ENCODE results near the gene MRPL28.

Gene MRPL28

GRCh38 chr16:404971-405486 lies 34.7 kb upstream of the MRPL28 start:
- H4K20me1 ChIP-seq: peaks cover 0 to 6% (median 2%) of the 10 kb centered on the region in 11 experiments; a peak in 3 of 22 replicates
- TF ChIP-seq Cebpa-rat (IDR thresholded peaks at IDR 0.05): no peak

GRCh38 chr16:401468-402348 lies 31.4 kb upstream of the MRPL28 start, which contains the start of gene DECR2:
Gene DECR2, plus strand, starts transcription at chr16:401885. Its CDS starts 79 bp downstream, at chr16:401964.
- Histone ChIP-seq H3K4me3 (peak within 1 kb of the TSS; percentile 73 to 96 (median 86)), H3K27me3 (no peaks in the 10 kb centered on the region), H3K27ac (peak within 1 kb of the TSS; percentile 74 to 92 (median 86)), H3K36me3 (peaks cover 9 to 22% (median 17%) of the 10 kb centered on the region in 11 experiments; a peak in 19 of 22 replicates), H4K20me1 (peaks cover 5 to 28% (median 24%) of the 10 kb centered on the region in 11 experiments; a peak in 17 of 22 replicates), H3K9ac (peak within 1 kb of the TSS; percentile 81 to 95 (median 88)), H3K4me2 (peak within 1 kb of the TSS; percentile 78 to 97 (median 92)), H3K4me1 (peaks cover 38 to 63% (median 60%) of the 10 kb centered on the region in 10 experiments), H3K9me3 (replicated peaks in 1 of 11) (no peaks in the 10 kb centered on the region)
- TF ChIP-seq Cebpa-rat (IDR thresholded peaks at IDR 0.05): no peak

More at GRCh38 chr16:404971-405486, 34.7 kb upstream of the MRPL28 start:
- Histone ChIP-seq H3K9ac (peak overlapping the region in 8 of 11 experiments; percentile 10 to 49 (median 38); a peak in 8 of 22 replicates), H3K4me2 (peak overlapping the region in 10 of 11 experiments; percentile 17 to 74 (median 60); a peak in 15 of 22 replicates), H3K36me3 (peaks cover 0 to 9% (median 1%) of the 10 kb centered on the region in 11 experiments; a peak in 11 of 22 replicates), H3K27me3 (no peaks in the 10 kb centered on the region; a peak in 1 of 22 replicates), H3K27ac (no peak overlapping the region), H3K4me1 (peaks cover 22 to 58% (median 50%) of the 10 kb centered on the region in 10 experiments), H3K9me3 (replicated peaks in 1 of 11) (no peaks in the 10 kb centered on the region), H3K4me3 (no peak overlapping the region)

- H3K27me3 ChIP-seq: no peaks in the 10 kb centered on the region
- peaks cover 42 to 62% (median 57%) of the 10 kb centered on the region in 10 experiments for H3K4me1 ChIP-seq
- peaks cover 9 to 22% (median 17%) of the 10 kb centered on the region in 11 experiments; a peak in 19 of 22 replicates for H3K36me3 ChIP-seq
- no peaks in the 10 kb centered on the region for H3K9me3 ChIP-seq (replicated peaks in 1 of 11)
- peak overlapping the region; percentile 81 to 95 (median 88); a peak in 21 of 22 replicates for H3K9ac ChIP-seq
- peaks cover 5 to 28% (median 24%) of the 10 kb centered on the region in 11 experiments; a peak in 17 of 22 replicates for H4K20me1 ChIP-seq
- H3K27ac ChIP-seq: peak overlapping the region in 10 of 11 experiments; percentile 72 to 90 (median 82); a peak in 17 of 22 replicates
- peak overlapping the region; percentile 78 to 97 (median 92) for H3K4me2 ChIP-seq
- H3K4me3 ChIP-seq: peak overlapping the region; percentile 73 to 96 (median 86); a peak in 19 of 20 replicates
- TF ChIP-seq Cebpa-rat (IDR thresholded peaks at IDR 0.05): no peak
Measured at GRCh38 chr16:400061-400591, 29.8 kb upstream of the MRPL28 start.

- H3K9ac ChIP-seq: peak overlapping the region in 10 of 11 experiments; percentile 23 to 95 (median 87); a peak in 12 of 22 replicates
- H3K4me3 ChIP-seq: peak overlapping the region in 4 of 10 experiments; percentile 73 to 95 (median 92); a peak in 3 of 20 replicates
- H3K36me3 ChIP-seq: peaks cover 9 to 22% (median 17%) of the 10 kb centered on the region in 11 experiments; a peak in 19 of 22 replicates
- no peaks in the 10 kb centered on the region for H3K9me3 ChIP-seq (replicated peaks in 1 of 11)
- no peak for TF ChIP-seq Cebpa-rat (IDR thresholded peaks at IDR 0.05)
- peaks cover 42 to 60% (median 54%) of the 10 kb centered on the region in 10 experiments for H3K4me1 ChIP-seq
- H3K4me2 ChIP-seq: peak overlapping the region; percentile 78 to 97 (median 92); a peak in 21 of 22 replicates
- no peaks in the 10 kb centered on the region for H3K27me3 ChIP-seq
- peaks cover 5 to 28% (median 24%) of the 10 kb centered on the region in 11 experiments; a peak in 17 of 22 replicates for H4K20me1 ChIP-seq
- peak overlapping the region in 3 of 11 experiments; percentile 83 to 90 (median 87); a peak in 4 of 22 replicates for H3K27ac ChIP-seq
Measured at GRCh38 chr16:399340-400019, 29.1 kb upstream of the MRPL28 start.

GRCh38 chr16:398561-399339 lies 28.4 kb upstream of the MRPL28 start:
- Histone ChIP-seq H3K4me2 (peak overlapping the region; percentile 40 to 95 (median 90)), H3K27ac (peak overlapping the region in 6 of 11 experiments; percentile 19 to 83 (median 30); a peak in 4 of 22 replicates)

GRCh38 chr16:397736-398332 lies 27.5 kb upstream of the MRPL28 start:
- Histone ChIP-seq H3K4me3 (peak overlapping the region in 7 of 10 experiments; percentile 5 to 45 (median 29); a peak in 5 of 20 replicates), H4K20me1 (peaks cover 5 to 28% (median 24%) of the 10 kb centered on the region in 11 experiments; a peak in 17 of 22 replicates), H3K9ac (peak overlapping the region; percentile 11 to 65 (median 47); a peak in 17 of 22 replicates), H3K9me3 (replicated peaks in 1 of 11) (no peaks in the 10 kb centered on the region), H3K4me1 (peaks cover 46 to 61% (median 56%) of the 10 kb centered on the region in 10 experiments), H3K27me3 (no peaks in the 10 kb centered on the region), H3K4me2 (peak overlapping the region; percentile 40 to 95 (median 90)), H3K36me3 (peaks cover 9 to 22% (median 17%) of the 10 kb centered on the region in 11 experiments; a peak in 19 of 22 replicates), H3K27ac (peak overlapping the region in 4 of 11 experiments; percentile 27 to 38 (median 34); a peak in 8 of 22 replicates)
- TF ChIP-seq Cebpa-rat (IDR thresholded peaks at IDR 0.05): no peak

More at GRCh38 chr16:398561-399339, 28.4 kb upstream of the MRPL28 start:
- TF ChIP-seq Cebpa-rat (IDR thresholded peaks at IDR 0.05): no peak
- no peaks in the 10 kb centered on the region for H3K27me3 ChIP-seq
- peak overlapping the region in 10 of 11 experiments; percentile 11 to 95 (median 54); a peak in 18 of 22 replicates for H3K9ac ChIP-seq
- peaks cover 9 to 22% (median 17%) of the 10 kb centered on the region in 11 experiments; a peak in 19 of 22 replicates for H3K36me3 ChIP-seq
- H4K20me1 ChIP-seq: peaks cover 5 to 28% (median 24%) of the 10 kb centered on the region in 11 experiments; a peak in 17 of 22 replicates
- H3K9me3 ChIP-seq (replicated peaks in 1 of 11): no peaks in the 10 kb centered on the region
- no peak overlapping the region for H3K4me3 ChIP-seq
- peaks cover 42 to 60% (median 54%) of the 10 kb centered on the region in 10 experiments for H3K4me1 ChIP-seq
